Measurements from ENCODE around the gene SLC22A23. TPM values are rescaled to one million over a fixed set of nuclear protein-coding genes. Genes with fewer than 3 reads are reported as not detected.
A peak's percentile ranks its signal among the peaks of the same experiment; 100 is the strongest.

SLC22A23 gene
- total RNA-seq, 1 experiment from 2014 or later = 5.7 TPM

DNA sequence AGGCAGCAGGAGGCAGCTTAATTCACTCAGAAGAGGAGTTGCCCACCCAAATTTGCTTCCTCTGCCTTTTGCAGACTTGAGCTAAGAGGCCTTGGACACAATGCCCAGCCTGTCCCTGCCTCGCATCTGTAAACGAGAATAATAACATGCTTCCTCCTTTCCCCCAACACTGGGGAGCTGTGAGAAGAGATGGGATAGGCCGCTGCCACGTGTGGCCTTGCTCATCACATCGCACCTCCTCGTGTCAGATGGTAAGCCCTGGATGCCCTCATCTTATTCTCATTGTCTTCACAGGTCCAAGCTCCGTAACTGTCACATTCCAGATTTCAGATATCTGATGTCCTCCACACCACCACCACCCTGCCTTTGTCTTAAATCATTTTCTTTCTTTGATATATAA lies 216.3 kb downstream of the SLC22A23 start:
- Histone ChIP-seq H3K36me3 (ENCODE audit: low read depth, low read length) (no peaks in the 10 kb centered on the region), H2AFZ (ENCODE audit: low read length) (no peak overlapping the region), H3K4me1 (ENCODE audit: insufficient read depth, low read length) (no peaks in the 10 kb centered on the region), H3K4me3 (ENCODE audit: low read length) (no peak overlapping the region), H3K4me2 (ENCODE audit: low read length) (no peak overlapping the region), H3K79me2 (ENCODE audit: low read length) (no peaks in the 10 kb centered on the region), H3K27ac (ENCODE audit: low read length) (no peak overlapping the region), H3F3A (ENCODE audit: low read length, unreplicated experiment) (no peaks in the 10 kb centered on the region), H3K27me3 (ENCODE audit: low read length) (0 out of 2 replicates have a peak, but pooled peaks cover 1% of the 10 kb centered on the region), H3K9me3 (ENCODE audit: low read length) (no peaks in the 10 kb centered on the region), H3K9ac (ENCODE audit: low read length) (no peak overlapping the region), H4K20me1 (ENCODE audit: low read length) (no peaks in the 10 kb centered on the region), H3K9me2 (replicated peaks; ENCODE audit: low read length) (no peaks in the 10 kb centered on the region)
- intact Hi-C loops (cut with micrococcal nuclease) = no loop called here
- CTCF ChIA-PET = interaction anchor here (0.6 kb wide), 1 partner anchor 10 kb away, joined by 5 read pairs; no protein-coding TSS in a partner anchor
- no peak for DNase-seq
- POLR2A ChIA-PET (ENCODE audit: unreplicated experiment) = no interaction called here
- no peak for ATAC-seq
- TF ChIP-seq, protein P1, sequence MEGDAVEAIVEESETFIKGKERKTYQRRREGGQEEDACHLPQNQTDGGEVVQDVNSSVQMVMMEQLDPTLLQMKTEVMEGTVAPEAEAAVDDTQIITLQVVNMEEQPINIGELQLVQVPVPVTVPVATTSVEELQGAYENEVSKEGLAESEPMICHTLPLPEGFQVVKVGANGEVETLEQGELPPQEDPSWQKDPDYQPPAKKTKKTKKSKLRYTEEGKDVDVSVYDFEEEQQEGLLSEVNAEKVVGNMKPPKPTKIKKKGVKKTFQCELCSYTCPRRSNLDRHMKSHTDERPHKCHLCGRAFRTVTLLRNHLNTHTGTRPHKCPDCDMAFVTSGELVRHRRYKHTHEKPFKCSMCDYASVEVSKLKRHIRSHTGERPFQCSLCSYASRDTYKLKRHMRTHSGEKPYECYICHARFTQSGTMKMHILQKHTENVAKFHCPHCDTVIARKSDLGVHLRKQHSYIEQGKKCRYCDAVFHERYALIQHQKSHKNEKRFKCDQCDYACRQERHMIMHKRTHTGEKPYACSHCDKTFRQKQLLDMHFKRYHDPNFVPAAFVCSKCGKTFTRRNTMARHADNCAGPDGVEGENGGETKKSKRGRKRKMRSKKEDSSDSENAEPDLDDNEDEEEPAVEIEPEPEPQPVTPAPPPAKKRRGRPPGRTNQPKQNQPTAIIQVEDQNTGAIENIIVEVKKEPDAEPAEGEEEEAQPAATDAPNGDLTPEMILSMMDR (conservative IDR thresholded peaks at IDR 0.05; ENCODE audit: low read depth, low read length) = no peak
- TF ChIP-seq EZH2phosphoT487 (IDR thresholded peaks at IDR 0.05; ENCODE audit: borderline replicate concordance, low read length) = no peak
- TF ChIP-seq EZH2 (IDR thresholded peaks at IDR 0.05; ENCODE audit: low read length, unreplicated experiment) = no peak
- BruUV-seq (replicated peaks) = no TSS peak

DNA sequence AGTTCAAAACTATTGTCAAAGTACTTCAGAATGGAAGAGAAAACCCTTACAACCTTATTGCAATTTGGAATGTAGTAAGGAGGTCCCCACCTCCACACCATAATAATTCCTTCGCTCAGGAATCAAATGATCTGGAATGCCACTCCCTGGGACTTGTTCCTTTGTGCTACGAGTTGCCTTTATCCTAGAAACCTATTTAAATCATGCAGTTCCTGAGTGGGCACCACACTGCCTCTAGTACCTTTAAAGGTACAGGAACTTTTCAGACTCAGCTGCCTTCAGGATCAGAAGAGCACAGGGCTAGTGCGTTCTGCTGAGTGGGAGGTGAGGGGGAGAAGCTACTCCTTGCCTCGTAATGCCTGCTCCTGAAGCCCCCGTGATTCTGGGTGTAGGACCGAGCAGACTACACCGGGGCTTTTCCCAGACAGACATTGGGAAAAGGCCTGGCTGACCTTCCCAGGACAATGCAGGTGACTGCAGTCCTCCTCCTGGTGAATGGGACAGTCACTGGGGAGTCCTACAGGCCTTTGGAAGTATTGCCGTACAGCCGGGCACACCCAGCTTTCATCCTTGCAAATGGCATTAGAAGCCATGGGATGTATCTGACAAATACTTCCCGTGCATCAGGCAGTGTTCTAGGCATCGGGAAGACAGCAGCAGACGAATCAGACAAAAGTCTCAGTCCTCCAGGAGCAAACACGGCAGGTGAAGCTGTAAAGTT lies 217.6 kb downstream of the SLC22A23 start:
- CTCF ChIA-PET = interaction anchor here (0.6 kb wide), 1 partner anchor 236 kb away, joined by 3 read pairs; no protein-coding TSS in a partner anchor
- Histone ChIP-seq H3K4me2 (ENCODE audit: low read length) (no peak overlapping the region), H3K4me1 (ENCODE audit: insufficient read depth, low read length) (no peaks in the 10 kb centered on the region), H3K9ac (ENCODE audit: low read length) (no peak overlapping the region), H3F3A (ENCODE audit: low read length, unreplicated experiment) (no peaks in the 10 kb centered on the region), H3K4me3 (ENCODE audit: low read length) (no peak overlapping the region), H2AFZ (ENCODE audit: low read length) (no peak overlapping the region), H3K9me3 (ENCODE audit: low read length) (no peaks in the 10 kb centered on the region), H3K27ac (ENCODE audit: low read length) (no peak overlapping the region), H3K27me3 (ENCODE audit: low read length) (0 out of 2 replicates have a peak, but pooled peaks cover 3% of the 10 kb centered on the region), H3K9me2 (replicated peaks; ENCODE audit: low read length) (no peaks in the 10 kb centered on the region), H4K20me1 (ENCODE audit: low read length) (no peaks in the 10 kb centered on the region), H3K79me2 (ENCODE audit: low read length) (no peaks in the 10 kb centered on the region), H3K36me3 (ENCODE audit: low read depth, low read length) (no peaks in the 10 kb centered on the region)
- TF ChIP-seq, protein P1 (conservative IDR thresholded peaks at IDR 0.05; ENCODE audit: low read depth, low read length) = peak; percentile 55
- no peak for TF ChIP-seq EZH2phosphoT487 (IDR thresholded peaks at IDR 0.05; ENCODE audit: borderline replicate concordance, low read length)
- POLR2A ChIA-PET (ENCODE audit: unreplicated experiment) = no interaction called here
- intact Hi-C loops (cut with micrococcal nuclease) = no loop called here
- BruUV-seq (replicated peaks) = no TSS peak
- peak; percentile 77 for ATAC-seq
- DNase-seq = peak; percentile 41

Measured in PC-3 (cell line).